Skin epidermis (tissue), 12 donors: ENCODE measurements around the gene SEC23B.
"Not testable (repeated sequence)": the region's sequence is repeated elsewhere in the genome, so short reads cannot be mapped to it uniquely, and the experiment has no call there.

Source experiments
- H3K27ac ChIP-seq, 21 experiments: fragments of 200-600 bp; sonication (generic) in 11 of 21; one replicate each; pipeline ENCODE4 v1.5.0; 2020; ENCODE audit warnings: mild to moderate bottlenecking in 3 of 21, inconsistent platforms in 2 of 21, moderate library complexity in 2 of 21
- H3K4me3 ChIP-seq, 7 experiments: fragments of 200-600 bp; sonication (generic) in 2 of 7; one replicate each; pipeline ENCODE4 v1.5.0; 2020; ENCODE audit warnings: inconsistent platforms in 2 of 7, mild to moderate bottlenecking in 2 of 7, moderate library complexity in 1 of 7

Gene SEC23B

DNA sequence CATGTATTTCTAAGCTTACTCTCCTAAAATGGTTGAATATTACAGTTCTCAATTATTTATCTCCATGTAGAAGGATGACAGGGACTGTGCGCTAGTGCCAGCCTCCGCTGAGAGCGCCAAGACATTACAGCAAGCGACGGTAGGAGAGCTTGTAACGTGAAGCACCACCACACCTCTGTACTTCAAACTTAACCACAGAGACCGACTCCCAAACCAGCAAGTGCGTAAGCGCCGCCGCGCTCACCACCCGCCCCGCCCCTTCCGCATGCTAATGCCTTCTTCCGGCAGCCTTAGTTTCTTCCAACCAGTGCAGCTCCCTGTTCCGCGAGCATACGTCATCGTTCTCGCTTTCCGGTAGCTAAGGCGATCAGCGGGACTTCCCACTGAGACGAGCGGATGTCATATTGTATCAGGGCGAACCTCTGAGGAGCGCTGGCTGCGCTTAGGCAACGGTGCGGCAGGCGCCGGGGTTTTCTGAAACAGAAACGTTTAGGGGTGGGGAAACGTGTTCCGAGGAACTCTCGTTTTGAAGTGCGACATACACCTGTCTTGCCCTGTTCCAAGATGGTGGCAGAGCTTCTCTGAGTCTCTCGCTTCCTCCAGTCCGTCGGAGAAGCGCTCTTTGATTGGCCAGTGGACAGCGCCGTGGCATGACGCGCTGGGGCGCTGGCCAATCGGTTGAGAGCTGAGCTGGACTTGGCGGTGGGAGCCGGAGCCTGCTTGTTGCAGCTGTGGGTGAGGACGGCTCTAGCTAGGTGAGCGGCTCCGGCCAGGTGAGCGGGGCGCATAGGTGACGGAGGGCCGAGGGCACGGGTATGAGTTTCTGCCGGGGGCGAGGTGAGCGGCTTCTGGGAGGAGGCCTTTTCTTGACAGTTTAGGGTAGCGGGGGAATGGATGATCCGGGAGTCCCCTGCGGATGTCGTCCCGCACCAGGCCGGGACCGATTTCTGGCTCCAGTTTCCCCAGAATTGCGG is at the start of gene SEC23B:
Gene SEC23B, plus strand, starts transcription at position 723 of the 974 bp plus-strand sequence. CDS start 2,896 bp downstream, outside the sequence.
- Histone ChIP-seq H3K4me3 (peak within 1 kb of the TSS; percentile 52 to 91 (median 74)), H3K27ac (peak within 1 kb of the TSS; percentile 54 to 99 (median 92))

DNA sequence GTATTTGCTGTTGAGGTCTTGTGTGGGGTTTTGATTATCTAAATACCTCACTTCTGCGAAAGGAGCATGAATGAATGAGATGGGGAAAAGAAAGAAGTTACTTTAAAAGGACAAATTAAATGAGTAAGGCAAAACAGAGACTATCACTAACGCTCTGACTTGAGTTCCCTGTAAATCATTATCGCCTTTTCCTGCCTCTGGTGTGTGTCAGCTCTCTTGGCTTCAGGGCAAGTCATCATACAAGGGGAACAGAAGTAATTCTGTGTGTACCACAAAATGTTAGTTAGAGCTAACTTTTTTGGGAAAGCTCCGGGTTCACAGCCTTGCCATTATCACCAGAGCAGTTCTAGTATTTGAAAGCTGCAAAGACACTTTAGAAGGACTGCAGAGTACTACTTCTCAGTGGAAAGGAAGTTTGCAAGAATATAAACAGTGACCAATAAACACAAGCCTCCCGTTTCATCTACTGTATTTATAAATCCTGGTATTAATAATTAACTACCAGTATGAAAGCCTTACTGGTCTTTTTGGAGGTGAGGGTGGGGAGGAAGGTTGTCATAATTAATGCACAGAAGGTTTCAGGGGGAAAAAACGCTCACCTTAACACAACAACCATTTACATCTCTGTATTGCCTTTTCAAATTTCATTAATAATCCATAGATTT is 42.1 kb upstream of the SEC23B start:
- no peak overlapping the region for H3K27ac ChIP-seq
- H3K4me3 ChIP-seq, result peak overlapping the region in 4 of 7 experiments; percentile 64 to 97 (median 94)

DNA sequence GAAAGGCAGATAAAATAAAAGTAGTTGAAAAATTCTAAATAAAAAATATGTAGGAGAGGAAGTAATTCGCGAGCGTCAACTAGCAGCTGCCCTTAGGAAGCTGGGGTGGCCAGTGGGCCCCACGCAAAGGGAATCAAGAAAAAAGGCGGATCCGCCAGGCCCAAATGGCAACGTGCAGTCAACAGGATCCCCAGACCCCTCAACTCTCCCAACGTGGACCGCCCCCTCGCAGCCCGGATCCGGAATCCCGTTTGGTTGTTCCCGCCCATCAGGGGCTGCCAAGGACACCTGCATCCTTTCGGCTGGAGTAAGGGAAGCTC is 41.2 kb upstream of the SEC23B start:
- Histone ChIP-seq H3K27ac (peak overlapping the region in 16 of 21 experiments; percentile 65 to 95 (median 88)), H3K4me3 (peak overlapping the region; percentile 64 to 98 (median 94))

DNA sequence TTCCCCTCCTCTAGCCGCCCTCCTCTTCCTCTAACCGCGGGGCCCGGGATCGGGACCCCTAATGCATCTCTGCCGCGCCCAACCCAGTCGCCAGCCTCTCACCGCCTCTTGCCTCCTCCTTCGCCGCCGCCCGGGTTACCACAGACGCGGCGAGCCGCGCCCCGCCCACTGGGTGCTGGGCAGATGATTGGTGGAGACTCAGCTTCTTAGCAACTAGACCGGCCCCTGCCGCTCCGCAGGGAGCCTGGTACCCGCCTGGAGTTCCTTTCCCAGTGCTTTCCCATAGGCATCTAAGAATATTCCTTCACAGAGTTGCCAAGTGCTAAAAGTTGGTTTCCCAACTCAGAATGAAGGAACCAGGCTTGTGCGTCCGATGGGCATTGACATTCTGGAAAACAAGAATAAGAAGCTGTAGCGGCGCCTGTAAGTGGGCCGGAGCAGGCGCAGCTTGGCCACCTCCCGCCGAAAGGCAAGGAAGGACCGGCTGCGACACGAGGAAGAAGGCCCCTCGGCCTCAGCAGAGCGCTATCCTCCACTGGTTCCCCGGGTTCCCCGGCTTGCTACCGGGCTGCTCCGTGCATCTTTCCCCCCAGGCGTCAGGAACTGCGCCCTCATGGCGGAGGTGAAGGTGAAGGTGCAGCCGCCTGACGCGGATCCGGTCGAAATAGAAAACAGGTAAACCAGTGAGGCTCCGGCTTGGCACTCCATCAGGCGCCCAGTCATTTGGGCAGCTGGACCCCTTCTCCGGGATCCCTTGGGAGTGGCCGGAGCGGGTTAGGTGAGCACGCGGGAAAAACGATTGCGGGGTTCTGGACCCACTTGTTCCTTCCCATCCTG is 40.6 kb upstream of the SEC23B start, which contains the start of the genes DZANK1 and POLR3F:
Gene DZANK1, minus strand, starts transcription at position 137 of the 837 bp plus-strand sequence. CDS start 1,672 bp downstream, outside the sequence.
Gene POLR3F, plus strand, starts transcription at position 497 of the 837 bp plus-strand sequence. Its CDS starts 117 bp downstream, at position 614.
- H3K4me3 ChIP-seq, result peak within 1 kb of the TSS; percentile 64 to 98 (median 94)
- H3K27ac ChIP-seq, result peak within 1 kb of the TSS in 20 of 21 experiments; percentile 54 to 95 (median 88)

DNA sequence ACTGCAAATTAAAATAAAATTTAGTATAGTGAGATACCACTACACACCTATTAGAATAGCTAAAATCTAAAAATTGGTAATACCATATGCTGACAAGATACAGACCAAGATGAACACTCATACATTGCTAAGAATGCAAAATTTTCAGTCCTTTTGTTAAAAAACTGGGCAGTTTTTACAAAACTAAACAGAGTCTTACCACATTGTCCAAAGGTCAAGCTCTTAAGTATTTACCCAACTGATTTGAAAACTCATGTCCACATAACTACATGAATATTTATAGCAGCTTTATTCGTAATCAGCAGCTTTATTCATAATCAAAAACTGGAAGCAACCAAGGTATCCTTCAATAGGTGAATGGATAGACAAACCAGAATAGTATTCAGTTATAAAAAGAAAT is 30.5 kb upstream of the SEC23B start:
- Histone ChIP-seq H3K4me3 (no peak overlapping the region), H3K27ac (no peak overlapping the region)

DNA sequence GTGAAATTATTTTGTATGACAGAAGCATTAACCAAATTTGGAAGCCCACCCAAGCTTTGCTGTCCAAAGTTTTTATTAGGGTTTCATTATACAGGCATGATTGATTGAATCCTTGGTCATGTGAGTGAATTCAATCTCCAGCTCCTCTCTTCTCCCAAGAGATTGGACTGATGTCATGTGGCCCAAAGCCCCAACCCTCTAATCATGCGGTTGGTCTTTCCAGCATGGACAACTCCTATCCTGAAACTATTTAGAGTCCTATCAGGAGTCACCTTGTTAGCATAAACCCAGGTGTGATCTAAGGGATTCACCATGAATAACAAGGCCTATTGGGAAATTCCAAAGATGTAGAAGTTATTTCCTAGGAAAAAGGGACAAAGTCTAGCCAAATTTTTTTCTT is 29.9 kb upstream of the SEC23B start:
- Histone ChIP-seq H3K27ac (no peak overlapping the region), H3K4me3 (no peak overlapping the region)

DNA sequence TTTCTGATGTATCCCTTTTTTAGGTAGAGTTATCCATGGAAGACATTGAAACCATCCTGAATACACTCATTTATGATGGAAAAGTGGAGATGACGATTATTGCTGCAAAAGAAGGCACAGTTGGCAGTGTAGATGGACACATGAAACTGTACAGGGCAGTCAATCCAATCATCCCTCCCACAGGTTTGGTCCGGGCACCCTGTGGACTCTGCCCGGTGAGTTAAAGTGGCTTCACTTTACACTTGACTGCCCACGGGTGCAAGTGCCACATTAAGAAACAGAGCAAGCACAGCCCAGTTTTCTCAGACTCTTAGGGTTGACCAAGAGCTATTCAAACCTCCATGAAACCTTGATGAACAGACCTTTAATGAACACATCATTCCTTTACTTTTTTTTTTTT is 26.1 kb upstream of the SEC23B start:
- no peak overlapping the region for H3K4me3 ChIP-seq
- no peak overlapping the region for H3K27ac ChIP-seq

DNA sequence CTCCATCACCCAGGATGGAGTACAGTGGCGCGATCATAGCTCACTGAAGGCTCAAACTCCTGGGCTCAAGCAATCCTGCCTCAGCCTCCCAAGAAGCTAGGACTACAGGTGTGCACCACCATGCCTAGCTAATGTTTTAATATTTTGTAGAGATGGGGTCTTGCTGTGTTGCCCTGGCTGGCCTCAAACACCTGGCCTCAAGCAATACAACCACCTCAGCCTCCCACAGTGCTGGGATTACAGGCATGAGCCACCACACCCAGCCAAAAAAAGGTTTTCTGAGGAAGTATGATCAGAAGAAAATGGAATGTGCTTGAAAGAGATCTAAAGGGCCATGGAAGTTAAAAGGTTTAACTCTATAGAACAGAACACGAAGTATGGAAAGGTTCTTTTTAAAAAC is 19.4 kb upstream of the SEC23B start:
- no peak overlapping the region for H3K27ac ChIP-seq
- no peak overlapping the region for H3K4me3 ChIP-seq

DNA sequence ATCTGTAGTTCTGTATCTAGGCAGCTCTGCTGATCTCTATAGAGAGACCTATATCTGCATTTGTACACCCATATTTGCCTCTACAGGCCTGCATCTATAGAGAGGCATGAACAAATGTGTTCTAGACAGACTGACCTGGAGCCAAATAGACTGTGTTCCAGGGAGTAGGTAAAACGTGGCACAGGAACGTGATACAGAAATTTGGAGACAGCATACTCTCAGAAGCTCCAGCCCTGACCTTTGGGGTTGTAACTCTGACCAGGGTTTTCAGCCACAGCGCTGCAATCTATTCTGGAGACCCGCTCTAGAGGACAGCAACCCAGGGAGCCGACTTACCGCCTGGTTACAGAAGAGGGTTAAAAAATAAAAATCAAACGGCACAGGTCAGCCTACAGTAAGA is 11.7 kb upstream of the SEC23B start:
- peak overlapping the region in 9 of 21 experiments; percentile 50 to 87 (median 79) for H3K27ac ChIP-seq

DNA sequence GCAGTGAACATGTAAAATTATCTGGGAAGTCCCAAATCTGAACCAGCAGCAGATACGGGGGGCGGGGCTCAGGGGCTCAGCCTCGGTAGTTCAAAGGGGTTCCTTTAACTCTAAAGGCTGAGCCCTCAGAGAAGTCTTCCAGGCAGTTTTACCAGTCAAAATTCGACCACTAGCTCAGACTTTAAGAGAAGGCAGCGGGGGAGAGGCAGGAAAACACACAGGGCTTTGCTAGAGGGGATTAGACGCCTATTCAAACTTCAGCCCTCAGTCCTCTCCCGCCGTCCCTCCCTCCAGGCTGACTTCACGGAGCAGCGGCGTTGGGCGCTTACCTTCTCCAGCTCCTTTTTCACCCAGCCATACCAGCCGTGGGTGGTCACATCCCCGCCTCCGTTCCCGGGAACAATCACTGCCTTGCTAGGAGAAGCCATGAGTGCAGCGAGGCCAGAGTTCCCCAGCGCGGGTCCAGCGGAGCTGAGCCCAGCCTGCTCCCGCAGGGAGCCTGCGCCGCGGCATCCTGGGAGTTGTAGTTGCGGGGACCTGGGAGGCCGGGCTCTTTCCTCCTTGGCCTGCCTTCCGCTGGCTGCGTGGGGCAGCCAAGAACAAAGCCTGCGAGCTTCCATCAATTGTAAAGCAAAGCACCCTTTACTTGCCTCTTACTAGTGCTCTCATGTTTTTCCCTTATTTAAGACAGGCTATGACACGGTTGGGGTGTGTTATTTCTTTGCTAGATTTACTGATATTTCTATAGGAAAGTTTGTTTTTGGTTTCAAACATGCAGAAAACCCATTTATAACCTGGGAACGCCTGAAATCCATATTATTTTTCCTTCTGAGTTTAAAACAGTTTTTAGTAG is 10.8 kb upstream of the SEC23B start, which contains the start of gene RBBP9:
Gene RBBP9, minus strand, starts transcription at position 486 of the 853 bp plus-strand sequence. Its CDS starts 58 bp downstream, at position 428.
- Histone ChIP-seq H3K4me3 (peak within 1 kb of the TSS; percentile 56 to 90 (median 66)), H3K27ac (peak within 1 kb of the TSS in 20 of 21 experiments; percentile 3 to 89 (median 78))

More for the DNA sequence above, 11.7 kb upstream of the SEC23B start:
- H3K4me3 ChIP-seq, result peak overlapping the region in 6 of 7 experiments; percentile 56 to 90 (median 66)

DNA sequence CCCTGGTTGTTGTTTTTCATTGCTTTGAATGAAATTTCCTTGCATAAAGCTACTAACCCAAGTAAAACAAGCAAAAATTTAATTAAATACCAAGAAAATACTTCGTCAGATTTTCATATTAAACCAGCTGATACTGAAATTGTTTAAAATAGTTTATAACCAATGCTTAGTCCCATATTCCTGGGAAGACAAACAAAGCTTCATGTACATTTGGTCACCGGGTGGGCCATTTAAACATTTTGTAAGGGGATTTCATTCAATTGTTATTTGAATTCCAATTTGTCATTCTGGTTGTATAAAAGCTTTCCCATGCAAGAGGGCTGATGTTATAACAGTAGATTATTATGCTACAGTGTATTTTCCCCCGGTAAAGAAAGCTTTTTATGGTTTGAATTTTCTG is 10.1 kb upstream of the SEC23B start:
- Histone ChIP-seq H3K27ac (peak overlapping the region in 9 of 21 experiments; percentile 17 to 89 (median 74)), H3K4me3 (peak overlapping the region in 1 of 7 experiments; percentile 68)

DNA sequence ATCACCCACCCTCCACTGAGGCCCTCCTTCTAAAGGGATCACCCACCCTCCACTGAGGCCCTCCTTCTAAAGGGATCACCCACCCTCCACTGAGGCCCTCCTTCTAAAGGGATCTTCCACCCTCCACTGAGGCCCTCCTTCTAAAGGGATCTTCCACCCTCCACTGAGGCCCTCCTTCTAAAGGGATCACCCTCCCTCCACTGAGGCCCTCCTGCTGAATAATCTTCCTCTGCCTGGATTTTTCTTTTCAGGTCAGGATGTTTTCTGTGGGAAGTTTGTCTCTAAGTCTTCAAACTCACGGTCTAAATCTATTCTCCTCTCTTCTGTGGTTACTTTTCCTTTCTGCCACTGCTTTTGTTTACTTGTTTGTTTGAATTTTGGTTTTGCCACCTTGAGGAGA is 6.1 kb upstream of the SEC23B start:
- H3K27ac ChIP-seq, H3K4me3 ChIP-seq: not testable (repeated sequence)

DNA sequence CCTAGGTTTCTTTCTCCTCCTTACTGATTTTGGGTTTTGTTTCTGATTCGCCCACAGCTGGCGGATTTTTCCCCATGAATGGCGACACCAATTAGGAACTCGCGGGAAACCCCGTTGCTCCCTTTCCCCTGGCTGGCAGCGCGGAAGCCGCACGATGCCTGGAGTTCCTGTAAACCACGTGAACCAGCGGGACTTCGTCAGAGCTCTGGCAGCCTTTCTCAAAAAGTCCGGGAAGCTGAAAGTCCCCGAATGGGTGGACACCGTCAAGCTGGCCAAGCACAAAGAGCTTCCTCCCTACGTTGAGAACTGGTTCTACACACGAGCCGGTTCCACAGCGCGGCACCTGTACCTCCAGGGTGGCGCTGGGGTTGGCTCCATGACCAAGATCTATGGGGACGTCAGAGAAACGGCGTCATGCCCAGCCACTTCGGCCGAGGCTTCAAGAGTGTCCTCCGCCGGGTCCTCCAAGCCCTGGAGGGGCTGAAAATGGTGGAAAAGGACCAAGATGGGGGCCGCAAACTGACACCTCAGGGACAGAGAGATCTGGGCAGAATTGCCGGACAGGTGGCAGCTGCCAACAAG is 3.2 kb upstream of the SEC23B start:
- peak overlapping the region in 9 of 21 experiments; percentile 1 to 82 (median 69) for H3K27ac ChIP-seq
- peak overlapping the region in 4 of 7 experiments; percentile 1 to 19 (median 9) for H3K4me3 ChIP-seq

DNA sequence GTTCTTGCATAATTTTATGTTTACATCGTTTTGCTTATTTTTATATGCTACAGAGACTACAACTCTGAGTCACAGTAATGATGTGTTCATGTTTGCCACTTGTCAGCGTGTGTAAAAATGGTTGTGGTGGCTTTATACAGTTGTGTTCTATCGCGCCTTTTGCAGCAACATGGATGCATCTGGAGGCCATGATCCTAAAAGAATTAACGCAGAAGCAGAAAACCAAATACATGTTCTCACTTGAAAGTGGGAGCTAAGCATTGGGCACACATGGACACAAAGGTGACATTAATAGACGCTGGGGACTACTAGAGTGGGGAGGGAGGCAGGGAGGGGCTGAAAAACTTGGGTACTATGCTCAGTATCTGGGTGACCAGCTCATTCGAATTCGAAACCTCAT is 996 bp upstream of the SEC23B start:
- Histone ChIP-seq H3K27ac (peak overlapping the region in 20 of 21 experiments; percentile 67 to 99 (median 92)), H3K4me3 (peak overlapping the region; percentile 52 to 91 (median 74))

DNA sequence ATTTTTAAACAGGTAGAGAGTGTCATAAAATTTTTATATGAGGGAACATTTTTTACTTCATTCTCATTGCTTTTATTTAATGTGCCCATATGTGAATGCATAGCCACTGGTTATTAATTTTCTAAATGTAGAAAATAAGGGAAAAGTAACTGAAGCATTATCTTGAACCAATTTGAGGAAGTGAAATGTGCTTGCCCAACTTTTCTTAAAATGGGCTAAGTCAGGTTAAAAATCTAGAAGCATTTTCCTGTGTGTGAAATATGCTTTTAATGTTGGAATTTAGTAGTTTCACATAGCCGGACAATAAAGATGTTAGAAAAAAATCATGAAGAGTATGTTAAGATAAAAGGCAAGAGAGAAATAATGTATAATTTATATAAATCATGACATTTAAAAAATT is 3.8 kb downstream of the SEC23B start:
- H3K4me3 ChIP-seq, result no peak overlapping the region
- no peak overlapping the region for H3K27ac ChIP-seq

DNA sequence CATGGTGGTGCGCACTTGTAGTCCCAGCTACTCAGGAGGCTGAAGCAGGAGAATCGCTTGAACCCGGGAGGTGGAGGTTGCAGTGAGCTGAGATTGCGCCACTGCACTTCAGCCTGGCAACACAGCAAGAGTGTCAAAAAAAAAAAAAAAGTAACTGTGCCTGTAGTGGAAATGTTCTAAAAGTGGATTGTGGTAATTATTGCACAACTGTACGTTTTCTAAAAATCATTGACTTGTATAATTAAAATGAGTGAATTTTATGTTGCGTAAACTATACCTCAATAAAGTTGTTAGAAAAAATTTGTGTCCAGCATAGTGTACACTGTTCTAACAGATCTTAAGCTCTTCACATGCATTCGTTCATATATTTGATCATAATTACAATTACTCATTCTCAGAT is 5.5 kb downstream of the SEC23B start:
- H3K27ac ChIP-seq, result no peak overlapping the region
- no peak overlapping the region for H3K4me3 ChIP-seq

DNA sequence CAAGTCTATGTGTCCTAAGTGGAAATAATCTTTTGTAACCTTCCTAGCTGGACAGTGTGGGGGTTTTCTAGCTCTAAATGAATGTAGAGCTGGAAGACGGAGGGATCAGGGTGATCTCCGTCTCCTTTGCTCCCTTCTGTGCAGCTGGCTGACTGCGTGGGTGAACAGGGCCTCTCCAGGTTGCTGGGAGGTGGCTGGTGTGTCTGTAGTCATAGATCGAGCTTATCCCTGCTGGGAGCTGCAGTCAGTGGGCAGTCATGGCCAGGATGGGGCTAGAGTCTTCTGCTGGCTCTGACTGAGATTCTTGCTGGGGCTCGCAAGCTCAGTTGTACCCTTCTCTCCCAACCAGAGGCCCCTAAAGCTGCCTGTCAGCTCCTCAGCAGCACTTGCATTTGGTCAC is 6.4 kb downstream of the SEC23B start:
- no peak overlapping the region for H3K4me3 ChIP-seq
- H3K27ac ChIP-seq, result no peak overlapping the region

DNA sequence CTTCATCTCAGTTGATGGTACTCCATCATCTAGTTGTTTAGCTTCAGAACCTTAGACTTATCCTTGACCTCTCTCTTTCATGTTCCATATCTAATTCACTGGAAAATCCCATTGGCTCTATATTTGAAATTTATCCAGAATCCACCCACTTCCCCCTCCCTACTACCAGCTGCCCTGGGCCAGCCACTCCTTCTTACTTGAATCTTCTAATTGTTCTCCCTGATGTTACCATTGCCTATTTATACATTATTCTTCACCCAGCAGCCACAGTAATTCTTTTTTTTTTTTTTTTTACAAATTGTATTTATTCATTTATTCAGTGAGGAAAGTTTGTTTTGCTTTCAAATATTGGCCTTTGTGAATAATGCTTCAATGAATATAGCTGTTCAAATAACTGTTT is 8.2 kb downstream of the SEC23B start:
- H3K27ac ChIP-seq, result no peak overlapping the region
- no peak overlapping the region for H3K4me3 ChIP-seq
